Bronchial epithelial cell (primary cell): ENCODE data around the gene OTC. TPM values are rescaled to one million over a fixed set of nuclear protein-coding genes. Genes with fewer than 3 reads are reported as not detected.

Experiments used
- DNase-seq: peaks from one replicate; pipeline ENCODE4 v3.0.0-alpha.2; 2010; ENCODE audit warnings: low read depth
- FAIRE-seq: peaks from 2 replicates; lab custom pipeline; 2011; peaks lifted over from hg19 to GRCh38; lab: Jason Lieb, UNC
- H3K27me3 ChIP-seq: 2 replicates; pipeline ENCODE4 v1.5.1; 2011; ENCODE audit warnings: low read length; ENCODE audit not compliant: control insufficient read depth, insufficient read depth
- H3K36me3 ChIP-seq: 2 replicates; pipeline ENCODE4 v1.5.1; 2011; ENCODE audit warnings: low read length; ENCODE audit not compliant: control insufficient read depth, insufficient read depth
- H3K4me3 ChIP-seq: 2 replicates; pipeline ENCODE4 v1.5.1; 2011; ENCODE audit warnings: mild to moderate bottlenecking, low read depth, low read length, control low read depth
- total RNA-seq: library from RNA; depleted of rRNA; stranded (reverse); fragments of >200 nt; gene quantifications from 2 replicates; pipeline ENCODE4 v1.2.1, GENCODE V29; 2014
- TF ChIP-seq, protein P1 (sequence below): IDR thresholded peaks from 2 replicates; pipeline ENCODE4 v1.5.1; 2011; ENCODE audit warnings: mild to moderate bottlenecking, moderate library complexity, low read length, control low read depth, inconsistent platforms; ENCODE audit not compliant: insufficient read depth, severe bottlenecking

OTC gene
- total RNA-seq, 1 donor from 2014 or later, result not detected

DNA sequence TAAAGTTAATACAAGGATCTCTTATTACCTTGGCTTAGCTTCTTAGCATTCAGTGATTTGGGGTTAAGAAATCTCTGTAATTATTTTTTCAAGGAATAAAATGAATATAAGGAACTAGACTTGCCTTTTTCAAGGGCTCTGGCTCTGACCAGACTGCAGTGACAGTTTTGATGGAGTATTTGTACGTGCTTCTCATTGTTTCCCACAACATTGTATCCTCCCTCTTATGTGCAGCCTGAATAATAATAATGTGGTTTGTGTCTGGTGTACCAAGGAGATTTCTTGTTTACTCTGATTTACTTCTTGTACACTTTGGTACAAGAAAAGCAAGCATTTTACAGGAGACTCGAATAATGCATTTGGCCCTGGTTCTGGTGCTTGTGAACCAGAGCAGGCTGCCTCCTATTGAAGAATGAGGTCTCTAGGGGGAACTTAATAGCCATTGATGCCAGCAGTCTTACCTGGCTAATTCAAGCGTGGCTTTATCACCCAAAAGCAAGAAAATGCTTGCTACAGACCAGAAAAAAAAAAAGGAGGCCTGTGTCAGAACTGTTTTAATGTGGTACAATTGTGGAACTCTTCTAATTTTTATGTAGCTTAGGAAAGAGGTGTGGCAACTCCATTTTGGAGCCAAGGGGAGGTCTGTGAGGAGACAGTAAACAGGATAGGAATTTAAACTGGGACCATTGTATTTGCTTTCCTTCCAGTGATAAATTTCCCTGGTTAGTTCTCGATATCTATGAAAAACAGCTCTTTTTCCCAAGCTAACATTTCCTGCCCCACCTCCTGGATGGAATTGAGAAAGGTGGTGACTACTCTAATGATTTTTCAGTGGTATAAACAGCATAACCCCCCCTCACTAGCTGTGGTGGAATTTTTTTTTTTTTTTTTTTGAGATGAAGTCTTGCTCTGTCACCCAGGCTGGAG is 5.6 kb downstream of the OTC start:
- Histone ChIP-seq H3K36me3 (no peaks in the 10 kb centered on the region), H3K27me3 (no peaks in the 10 kb centered on the region), H3K4me3 (no peak overlapping the region)
- no peak for FAIRE-seq
- TF ChIP-seq, protein P1, sequence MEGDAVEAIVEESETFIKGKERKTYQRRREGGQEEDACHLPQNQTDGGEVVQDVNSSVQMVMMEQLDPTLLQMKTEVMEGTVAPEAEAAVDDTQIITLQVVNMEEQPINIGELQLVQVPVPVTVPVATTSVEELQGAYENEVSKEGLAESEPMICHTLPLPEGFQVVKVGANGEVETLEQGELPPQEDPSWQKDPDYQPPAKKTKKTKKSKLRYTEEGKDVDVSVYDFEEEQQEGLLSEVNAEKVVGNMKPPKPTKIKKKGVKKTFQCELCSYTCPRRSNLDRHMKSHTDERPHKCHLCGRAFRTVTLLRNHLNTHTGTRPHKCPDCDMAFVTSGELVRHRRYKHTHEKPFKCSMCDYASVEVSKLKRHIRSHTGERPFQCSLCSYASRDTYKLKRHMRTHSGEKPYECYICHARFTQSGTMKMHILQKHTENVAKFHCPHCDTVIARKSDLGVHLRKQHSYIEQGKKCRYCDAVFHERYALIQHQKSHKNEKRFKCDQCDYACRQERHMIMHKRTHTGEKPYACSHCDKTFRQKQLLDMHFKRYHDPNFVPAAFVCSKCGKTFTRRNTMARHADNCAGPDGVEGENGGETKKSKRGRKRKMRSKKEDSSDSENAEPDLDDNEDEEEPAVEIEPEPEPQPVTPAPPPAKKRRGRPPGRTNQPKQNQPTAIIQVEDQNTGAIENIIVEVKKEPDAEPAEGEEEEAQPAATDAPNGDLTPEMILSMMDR, result no peak
- DNase-seq, result no peak

DNA sequence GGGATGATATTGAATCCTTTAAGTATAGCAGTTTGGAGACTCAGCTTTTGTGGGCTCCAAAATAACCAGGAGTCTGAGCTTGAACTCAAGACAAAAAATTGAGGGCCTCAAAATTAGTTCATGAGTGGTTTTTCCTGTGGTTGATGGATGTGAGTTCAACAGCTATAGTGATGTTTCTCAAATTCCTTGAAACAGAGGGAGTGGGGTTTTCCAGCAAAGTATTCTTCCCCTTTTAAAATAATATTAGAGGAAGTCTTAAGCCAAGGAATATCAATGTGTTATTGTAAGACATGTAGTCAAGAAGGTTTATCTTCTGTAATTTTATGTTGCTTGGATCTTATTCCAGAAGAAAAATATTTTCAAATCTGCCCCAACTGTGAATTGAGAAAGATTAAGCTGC is 10.6 kb downstream of the OTC start:
- Histone ChIP-seq H3K36me3 (no peaks in the 10 kb centered on the region), H3K27me3 (no peaks in the 10 kb centered on the region), H3K4me3 (no peak overlapping the region)
- FAIRE-seq, result no peak
- no peak for DNase-seq
- TF ChIP-seq, protein P1, result no peak

DNA sequence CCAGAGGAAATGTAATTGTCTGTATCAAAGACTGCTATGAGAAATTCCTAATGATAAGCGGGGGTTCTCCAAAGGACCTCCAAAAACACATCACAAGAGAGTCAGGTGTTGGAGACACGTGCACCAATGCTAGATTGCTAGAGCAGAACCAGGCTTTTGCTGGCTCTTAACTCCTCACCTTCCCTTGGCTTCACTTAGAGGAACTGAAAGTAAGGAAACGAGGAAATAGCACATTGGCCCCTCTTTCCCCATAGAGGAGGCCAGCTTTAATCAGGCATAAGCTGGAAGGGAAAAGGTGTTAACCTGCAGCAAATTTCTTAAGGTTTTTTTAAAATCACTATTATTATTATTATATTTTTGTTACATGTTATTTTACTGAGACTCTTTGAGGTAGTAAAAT is 13.6 kb downstream of the OTC start:
- FAIRE-seq (no peak), DNase-seq (no peak)
- Histone ChIP-seq H3K36me3 (no peaks in the 10 kb centered on the region), H3K4me3 (no peak overlapping the region), H3K27me3 (no peaks in the 10 kb centered on the region)
- TF ChIP-seq, protein P1, result no peak

DNA sequence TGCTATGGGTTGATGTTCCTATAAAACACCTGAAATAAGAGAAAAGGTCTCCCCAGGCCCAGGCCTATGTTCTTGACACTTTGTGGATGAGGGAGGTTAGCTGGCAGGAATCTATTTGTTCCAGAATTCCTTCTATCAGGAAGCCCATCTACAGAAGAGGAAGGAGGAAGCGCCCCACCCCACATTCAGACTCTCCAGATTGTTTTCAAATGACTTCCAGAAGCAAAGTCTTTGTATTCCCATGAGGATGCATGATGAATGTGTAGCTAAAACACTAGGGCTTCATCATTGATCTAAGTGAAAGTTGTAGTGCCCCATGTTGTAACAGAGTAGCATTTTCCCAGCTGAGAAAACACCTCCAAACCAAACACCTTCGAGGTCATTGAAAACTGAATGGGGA is 16.4 kb downstream of the OTC start:
- Histone ChIP-seq H3K4me3 (no peak overlapping the region), H3K36me3 (no peaks in the 10 kb centered on the region), H3K27me3 (no peaks in the 10 kb centered on the region)
- FAIRE-seq, result no peak
- TF ChIP-seq, protein P1, result no peak
- DNase-seq, result no peak

DNA sequence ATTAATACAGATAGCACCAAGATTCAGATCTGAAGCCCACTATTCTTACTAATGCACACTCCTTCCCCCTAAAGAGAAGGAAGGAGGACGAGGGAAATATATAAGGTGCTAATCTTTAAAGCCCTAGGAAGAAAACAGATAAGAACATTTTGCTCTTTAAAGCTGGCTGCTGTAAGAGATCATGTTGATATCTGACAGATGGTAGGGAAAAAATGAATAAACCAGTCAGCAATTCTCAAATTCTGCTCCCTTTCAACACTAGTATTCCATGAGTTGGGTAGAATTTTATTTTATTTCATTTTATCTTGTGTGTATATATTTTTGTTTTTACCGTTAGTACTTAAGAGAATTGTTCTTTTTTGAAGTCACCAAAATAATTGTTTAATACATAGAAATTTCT is 19.2 kb downstream of the OTC start:
- Histone ChIP-seq H3K27me3 (no peaks in the 10 kb centered on the region), H3K4me3 (no peak overlapping the region), H3K36me3 (no peaks in the 10 kb centered on the region)
- TF ChIP-seq, protein P1, result no peak
- DNase-seq (no peak), FAIRE-seq (no peak)
